Raji (cell line): ENCODE measurements around the gene LGR6.

Experiments
- POLR2A ChIP-seq: IDR thresholded peaks from 2 replicates; pipeline ENCODE4 v1.6.1; 2011; ENCODE audit warnings: low read depth, low read length, control low read depth; ENCODE audit not compliant: insufficient read depth

Gene LGR6

GRCh38 chr1:202220733-202221132 is 27.1 kb downstream of the LGR6 start:
- TF ChIP-seq POLR2A, result no peak

DNA sequence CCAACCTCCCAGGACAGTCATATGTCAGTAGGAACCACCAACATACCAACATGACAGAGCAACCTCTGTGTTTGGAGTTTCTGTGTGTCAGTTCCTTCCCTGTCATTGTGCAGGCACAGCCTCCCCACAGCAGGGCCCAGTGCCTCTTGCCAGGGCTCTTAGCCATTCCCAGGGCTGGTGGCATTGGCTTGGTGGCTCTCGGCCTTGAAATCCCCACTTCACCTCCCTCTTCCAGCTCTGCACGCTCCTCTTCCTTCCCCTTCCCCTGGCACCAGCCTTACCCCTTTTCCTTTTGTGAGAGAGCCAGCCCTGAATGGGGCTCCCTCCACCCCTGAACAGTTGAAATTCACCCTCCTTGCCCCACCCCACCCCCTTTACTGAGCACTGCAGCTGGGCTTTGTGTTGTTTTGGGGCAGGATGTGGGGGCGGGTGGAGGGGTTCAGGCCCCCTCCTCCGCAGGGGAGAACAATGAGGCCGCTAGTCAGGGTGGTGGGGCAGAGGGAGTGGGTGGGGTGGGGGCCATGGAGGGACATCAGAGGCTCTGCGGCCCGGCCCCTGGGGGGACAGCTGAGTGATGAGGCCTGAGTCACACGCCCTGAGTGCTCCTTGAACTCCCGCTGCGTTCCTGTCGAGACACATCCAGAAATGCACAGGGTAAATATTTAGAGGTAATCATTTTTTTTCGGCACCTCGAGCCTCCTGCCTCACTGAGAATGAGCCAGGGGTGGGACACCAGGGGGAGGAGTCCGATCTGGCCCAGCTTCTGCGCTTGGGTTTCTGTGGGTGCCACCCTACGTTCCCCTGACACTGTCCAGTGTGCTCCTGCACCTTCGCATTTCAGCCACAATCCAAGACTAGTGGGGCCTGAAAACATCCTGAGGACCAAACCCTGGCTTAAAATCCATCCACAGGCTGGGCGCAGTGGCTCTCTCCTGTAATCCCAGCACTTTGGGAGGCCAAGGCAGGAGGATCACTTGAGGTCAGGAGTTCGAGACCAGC is 28.6 kb downstream of the LGR6 start:
- TF ChIP-seq POLR2A, result no peak

GRCh38 chr1:202223121-202223860 is 29.7 kb downstream of the LGR6 start:
- TF ChIP-seq POLR2A, result no peak

DNA sequence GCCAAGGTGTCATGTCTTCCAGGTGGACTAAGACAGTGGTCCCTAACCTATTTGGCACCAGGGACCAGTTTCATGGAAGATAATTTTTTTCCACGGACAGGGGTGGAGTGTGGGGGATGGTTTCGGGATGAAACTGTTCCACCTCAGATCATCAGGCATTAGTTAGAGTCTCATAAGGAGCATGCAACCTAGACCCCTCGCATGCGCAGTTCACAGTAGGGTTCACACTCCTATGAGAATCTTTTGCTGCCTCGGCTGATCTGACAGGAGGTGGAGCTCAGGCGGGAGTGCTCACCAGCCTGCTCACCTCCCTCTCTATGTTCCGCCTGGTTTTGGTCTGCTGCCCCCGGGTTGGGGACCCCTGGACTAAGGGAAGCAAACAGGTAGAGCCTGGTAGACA is 30.9 kb downstream of the LGR6 start:
- TF ChIP-seq POLR2A, result no peak

- no peak for TF ChIP-seq POLR2A
These were observed 31.5 kb downstream of the LGR6 start for GRCh38 chr1:202225131-202225530.

- TF ChIP-seq POLR2A, result no peak
These were observed 33.6 kb downstream of the LGR6 start for GRCh38 chr1:202227053-202227672.

GRCh38 chr1:202227997-202228401 is 34.4 kb downstream of the LGR6 start:
- TF ChIP-seq POLR2A, result no peak

GRCh38 chr1:202228484-202229122 is 35.0 kb downstream of the LGR6 start:
- TF ChIP-seq POLR2A, result no peak

- TF ChIP-seq POLR2A, result no peak
These were observed 35.8 kb downstream of the LGR6 start for GRCh38 chr1:202229376-202229775.

DNA sequence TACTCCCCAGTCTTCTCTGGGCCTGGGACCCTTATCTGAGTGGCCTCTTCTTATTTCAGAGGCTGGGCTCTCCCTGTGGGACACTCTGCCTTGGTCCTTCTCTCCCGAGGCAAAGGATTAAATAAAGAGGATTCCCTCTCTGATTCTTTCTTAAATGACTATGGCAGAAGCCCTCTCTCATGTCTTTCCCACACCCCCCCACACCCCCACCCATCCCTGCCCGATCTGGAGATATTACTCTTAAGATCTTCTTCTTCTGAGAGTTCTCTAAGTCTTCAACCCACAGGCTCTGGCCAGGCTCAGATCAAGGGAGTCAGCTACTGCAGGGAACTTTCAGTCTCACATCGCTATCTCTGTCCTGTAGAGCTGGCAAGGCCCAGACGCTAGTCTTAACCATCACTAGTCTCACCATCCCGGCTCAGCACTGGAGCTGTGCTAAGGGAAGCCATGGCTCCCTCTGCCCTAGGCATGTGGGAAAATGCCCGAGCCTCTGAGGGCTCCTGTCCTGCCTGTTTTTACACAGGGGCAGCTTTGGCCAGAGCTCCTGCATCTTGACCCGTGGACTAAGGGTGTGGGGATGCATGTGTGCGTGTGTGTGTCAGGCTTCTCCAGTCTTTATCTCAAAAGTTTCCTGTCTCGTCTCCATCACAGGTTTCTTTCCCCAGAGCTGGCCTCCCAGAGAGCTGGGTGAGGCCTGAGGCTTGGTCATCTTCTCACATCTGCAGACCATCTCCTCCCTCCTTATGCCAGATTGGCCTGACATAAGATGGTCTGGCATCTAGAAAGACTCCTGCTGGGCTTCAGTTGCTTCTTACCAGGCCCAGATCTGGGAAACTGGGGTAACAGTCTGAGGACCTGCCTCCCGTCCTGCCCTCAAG is 36.7 kb downstream of the LGR6 start:
- TF ChIP-seq POLR2A, result no peak

- no peak for TF ChIP-seq POLR2A
These were observed 37.5 kb downstream of the LGR6 start for GRCh38 chr1:202230939-202231645.

DNA sequence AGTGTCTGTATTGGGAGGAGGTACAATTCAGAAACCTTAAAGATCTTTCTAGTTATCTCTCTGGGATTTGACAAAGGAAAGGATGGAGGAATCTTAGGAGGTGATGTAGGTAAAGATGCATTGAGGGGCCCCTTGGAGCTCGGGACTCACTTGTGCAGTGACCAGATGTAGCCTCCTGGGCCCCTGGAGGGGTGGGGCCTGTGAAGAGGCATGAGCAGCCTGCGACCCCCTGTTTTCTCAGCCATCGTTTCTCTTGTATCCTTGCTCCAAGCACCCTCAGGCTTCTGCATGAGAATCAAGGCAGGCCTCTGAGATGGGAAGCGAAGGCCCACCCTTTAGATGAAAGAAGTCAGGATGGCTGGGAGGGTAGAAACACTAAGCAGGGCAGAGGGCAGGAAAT is 39.6 kb downstream of the LGR6 start:
- TF ChIP-seq POLR2A, result no peak

DNA sequence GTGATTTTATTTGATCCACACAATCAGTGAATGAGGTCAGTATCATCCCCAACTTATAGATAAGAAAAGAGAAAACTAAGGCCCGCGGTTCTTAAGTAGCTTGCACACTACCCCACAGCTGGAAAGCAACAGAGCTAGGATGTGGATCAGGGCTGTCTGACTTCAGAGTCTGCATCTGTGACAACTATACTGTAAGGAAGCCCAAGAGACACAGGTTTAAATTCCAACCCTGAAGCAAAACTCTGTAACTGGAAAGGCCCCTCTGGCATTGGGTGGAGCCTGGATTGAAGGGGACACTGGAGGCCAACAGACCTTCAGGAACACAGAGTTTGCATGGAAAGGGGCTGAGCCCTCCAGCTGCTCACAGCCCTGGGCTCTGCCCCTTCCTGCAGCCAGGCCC is 40.2 kb downstream of the LGR6 start:
- TF ChIP-seq POLR2A, result no peak
